AG04449 (cell line): Measurements from ENCODE around the gene VSTM2B.
"Not testable (repeated sequence)": the region's sequence is repeated elsewhere in the genome, so short reads cannot be mapped to it uniquely, and the experiment has no call there.

Source experiments
- CTCF ChIA-PET: fragments of 350-600 bp; formaldehyde crosslinking; extraction: SDS; loops from one replicate; lab custom pipeline; 2021; ENCODE audit warnings: antibody characterized with exemption; lab: Yijun Ruan, JAX
- POLR2A ChIA-PET: fragments of 400-600, 350-600 bp; formaldehyde crosslinking; extraction: SDS; loops from one replicate; lab custom pipeline; 2020; ENCODE audit warnings: antibody characterized with exemption, inconsistent platforms; lab: Yijun Ruan, JAX
- DNase-seq: peaks from one replicate; pipeline ENCODE4 v3.0.0-alpha.2; 2010; ENCODE audit warnings: low read depth, low spot score
- H3K4me3 ChIP-seq: 2 replicates; pipeline ENCODE4 v1.5.1; 2011; ENCODE audit warnings: low read depth, mild to moderate bottlenecking, control low read depth, low read length
- CTCF ChIP-seq: IDR thresholded peaks from one replicate; pipeline ENCODE4 v1.5.1; 2011; ENCODE audit warnings: mild to moderate bottlenecking, moderate library complexity, low read length, control low read depth, inconsistent platforms; ENCODE audit not compliant: insufficient read depth; ENCODE audit errors: missing control alignments

VSTM2B gene

GRCh38 chr19:29541473-29542253 lies 15.9 kb downstream of the VSTM2B start:
- POLR2A ChIA-PET, result no interaction called here
- CTCF ChIA-PET, result no interaction called here
- DNase-seq, result no peak

GRCh38 chr19:29542327-29542726 lies 16.5 kb downstream of the VSTM2B start:
- TF ChIP-seq CTCF, result no peak
- no peak overlapping the region for H3K4me3 ChIP-seq
- no peak for DNase-seq
- ChIA-PET CTCF (no interaction called here), POLR2A (no interaction called here)

More at GRCh38 chr19:29541473-29542253, 15.9 kb downstream of the VSTM2B start:
- H3K4me3 ChIP-seq, result no peak overlapping the region
- TF ChIP-seq CTCF, result no peak

- no peak for DNase-seq
- POLR2A ChIA-PET, result interaction anchor here (0.5 kb wide), 1 partner anchor 830 kb away, joined by 3 read pairs; no protein-coding TSS in a partner anchor
- no peak overlapping the region for H3K4me3 ChIP-seq
- no peak for TF ChIP-seq CTCF
- CTCF ChIA-PET, result no interaction called here
These were observed 17.0 kb downstream of the VSTM2B start for GRCh38 chr19:29542776-29543175.

- no peak overlapping the region for H3K4me3 ChIP-seq
- no peak for TF ChIP-seq CTCF
- no peak for DNase-seq
- CTCF ChIA-PET, result no interaction called here
- POLR2A ChIA-PET, result interaction anchor here (0.5 kb wide), 1 partner anchor 830 kb away, joined by 3 read pairs; no protein-coding TSS in a partner anchor
These were observed 17.6 kb downstream of the VSTM2B start for GRCh38 chr19:29543381-29543780.

GRCh38 chr19:29544656-29545360 lies 19.0 kb downstream of the VSTM2B start:
- ChIA-PET POLR2A (no interaction called here), CTCF (no interaction called here)
- TF ChIP-seq CTCF, result no peak
- no peak overlapping the region for H3K4me3 ChIP-seq
- DNase-seq, result no peak

- CTCF ChIA-PET, DNase-seq, H3K4me3 ChIP-seq, POLR2A ChIA-PET: not testable (repeated sequence)
These were observed 19.7 kb downstream of the VSTM2B start for GRCh38 chr19:29545447-29545846.
